Effector memory CD4-positive, alpha-beta T cell (primary cell): ENCODE measurements around the gene FAM174B.

ENCODE experiments used
- DNase-seq, 3 donors: peaks; one replicate each; pipeline ENCODE4 v3.0.0-alpha.2; 2020
- H3K27ac ChIP-seq: 2 replicates; pipeline ENCODE4 v1.7.0; 2013; ENCODE audit warnings: mild to moderate bottlenecking, low read length, moderate library complexity; ENCODE audit not compliant: insufficient read depth, poor library complexity, severe bottlenecking
- H3K27me3 ChIP-seq: replicated peaks from 2 replicates; pipeline ENCODE4 v1.7.0; 2013; ENCODE audit warnings: mild to moderate bottlenecking, low read length; ENCODE audit not compliant: insufficient read depth, control insufficient read depth, poor library complexity, severe bottlenecking
- H3K36me3 ChIP-seq: 2 replicates; pipeline ENCODE4 v1.7.0; 2013; ENCODE audit warnings: mild to moderate bottlenecking, low read length, moderate library complexity; ENCODE audit not compliant: control insufficient read depth, insufficient read depth
- H3K4me1 ChIP-seq: 2 replicates; pipeline ENCODE4 v1.7.0; 2013; ENCODE audit warnings: low read length, mild to moderate bottlenecking; ENCODE audit not compliant: control insufficient read depth, insufficient read depth, poor library complexity, severe bottlenecking
- H3K4me3 ChIP-seq: 2 replicates; pipeline ENCODE4 v1.7.0; 2013; ENCODE audit warnings: low read length, low read depth, mild to moderate bottlenecking; ENCODE audit not compliant: insufficient read depth, poor library complexity, severe bottlenecking
- H3K9me3 ChIP-seq: 2 replicates; pipeline ENCODE4 v1.7.0; 2013; ENCODE audit warnings: mild to moderate bottlenecking, low read length, moderate library complexity; ENCODE audit not compliant: control insufficient read depth

Gene FAM174B

GRCh38 chr15:92603278-92603677, 52.3 kb downstream of the FAM174B start:
- Histone ChIP-seq H3K27ac (no peak overlapping the region), H3K4me3 (no peak overlapping the region), H3K4me1 (no peaks in the 10 kb centered on the region), H3K27me3 (no peaks in the 10 kb centered on the region), H3K36me3 (no peaks in the 10 kb centered on the region), H3K9me3 (no peaks in the 10 kb centered on the region)
- DNase-seq, result no peak

- Histone ChIP-seq H3K4me1 (no peaks in the 10 kb centered on the region), H3K27ac (no peak overlapping the region), H3K27me3 (no peaks in the 10 kb centered on the region), H3K9me3 (no peaks in the 10 kb centered on the region), H3K4me3 (no peak overlapping the region), H3K36me3 (no peaks in the 10 kb centered on the region)
- no peak for DNase-seq
Measured at GRCh38 chr15:92602267-92602593, 53.3 kb downstream of the FAM174B start.

GRCh38 chr15:92601592-92602266, 53.8 kb downstream of the FAM174B start:
- DNase-seq, result no peak
- no peaks in the 10 kb centered on the region for H3K9me3 ChIP-seq
- H3K27me3 ChIP-seq, result no peaks in the 10 kb centered on the region
- no peak overlapping the region for H3K27ac ChIP-seq
- H3K4me3 ChIP-seq, result no peak overlapping the region
- no peaks in the 10 kb centered on the region for H3K4me1 ChIP-seq
- no peaks in the 10 kb centered on the region for H3K36me3 ChIP-seq

GRCh38 chr15:92600856-92601255, 54.7 kb downstream of the FAM174B start:
- Histone ChIP-seq H3K4me1 (no peaks in the 10 kb centered on the region), H3K9me3 (no peaks in the 10 kb centered on the region), H3K27ac (no peak overlapping the region), H3K4me3 (no peak overlapping the region), H3K27me3 (no peaks in the 10 kb centered on the region), H3K36me3 (no peaks in the 10 kb centered on the region)
- no peak for DNase-seq

- Histone ChIP-seq H3K27me3 (no peaks in the 10 kb centered on the region), H3K4me3 (no peak overlapping the region), H3K27ac (no peak overlapping the region), H3K4me1 (no peaks in the 10 kb centered on the region), H3K36me3 (no peaks in the 10 kb centered on the region), H3K9me3 (no peaks in the 10 kb centered on the region)
- DNase-seq, result no peak
Measured at GRCh38 chr15:92599394-92599970, 56.1 kb downstream of the FAM174B start.

- H3K27ac ChIP-seq, result no peak overlapping the region
- H3K9me3 ChIP-seq, result no peaks in the 10 kb centered on the region
- no peak for DNase-seq
- no peaks in the 10 kb centered on the region for H3K36me3 ChIP-seq
- H3K4me3 ChIP-seq, result no peak overlapping the region
- no peaks in the 10 kb centered on the region for H3K4me1 ChIP-seq
- H3K27me3 ChIP-seq, result no peaks in the 10 kb centered on the region
Measured at GRCh38 chr15:92597548-92597947, 58.0 kb downstream of the FAM174B start.

GRCh38 chr15:92596623-92597022, 59.0 kb downstream of the FAM174B start:
- H3K4me1 ChIP-seq, result no peaks in the 10 kb centered on the region
- H3K4me3 ChIP-seq, result no peak overlapping the region
- H3K9me3 ChIP-seq, result no peaks in the 10 kb centered on the region
- DNase-seq, result no peak
- H3K36me3 ChIP-seq, result no peaks in the 10 kb centered on the region
- no peak overlapping the region for H3K27ac ChIP-seq
- no peaks in the 10 kb centered on the region for H3K27me3 ChIP-seq

GRCh38 chr15:92595506-92596381, 59.8 kb downstream of the FAM174B start:
- H3K4me1 ChIP-seq, result no peaks in the 10 kb centered on the region
- H3K27ac ChIP-seq, result no peak overlapping the region
- no peaks in the 10 kb centered on the region for H3K9me3 ChIP-seq
- no peak for DNase-seq
- no peaks in the 10 kb centered on the region for H3K27me3 ChIP-seq
- no peaks in the 10 kb centered on the region for H3K36me3 ChIP-seq
- H3K4me3 ChIP-seq, result no peak overlapping the region

- Histone ChIP-seq H3K27me3 (no peaks in the 10 kb centered on the region), H3K27ac (no peak overlapping the region), H3K36me3 (no peaks in the 10 kb centered on the region), H3K4me1 (no peaks in the 10 kb centered on the region), H3K9me3 (no peaks in the 10 kb centered on the region), H3K4me3 (no peak overlapping the region)
- no peak for DNase-seq
Measured at GRCh38 chr15:92591275-92591674, 64.3 kb downstream of the FAM174B start.

- no peak for DNase-seq
- no peaks in the 10 kb centered on the region for H3K27me3 ChIP-seq
- no peak overlapping the region for H3K4me3 ChIP-seq
- H3K27ac ChIP-seq, result no peak overlapping the region
- no peaks in the 10 kb centered on the region for H3K9me3 ChIP-seq
- H3K36me3 ChIP-seq, result no peaks in the 10 kb centered on the region
- no peaks in the 10 kb centered on the region for H3K4me1 ChIP-seq
Measured at GRCh38 chr15:92586966-92587365, 68.6 kb downstream of the FAM174B start.
